ENCODE results near the gene GNRHR.
"Not testable (repeated sequence)": the region's sequence is repeated elsewhere in the genome, so short reads cannot be mapped to it uniquely, and the experiment has no call there.

The GNRHR gene

DNA sequence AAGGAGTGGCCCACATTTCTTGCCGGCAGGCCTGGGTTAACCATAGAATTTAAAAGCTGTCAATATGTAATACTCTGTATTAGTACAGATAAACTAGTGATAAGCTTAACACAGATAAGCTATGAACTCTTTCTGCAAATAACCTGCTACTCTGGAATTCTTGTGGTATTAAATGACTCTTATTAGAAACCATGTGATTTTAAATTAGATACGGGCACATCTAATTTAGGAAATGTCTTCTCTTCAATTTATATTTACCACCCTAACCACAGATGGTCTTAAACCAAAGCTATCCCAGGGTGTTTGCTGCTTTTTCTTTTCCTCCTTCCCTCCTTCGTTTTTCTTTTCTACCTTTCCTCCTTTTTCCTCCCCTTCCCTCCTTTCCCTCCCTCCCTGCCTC is 4.9 kb downstream of the GNRHR start:
- H3K27ac ChIP-seq: no peak overlapping the region
- no peak for TF ChIP-seq ZFX (IDR thresholded peaks at IDR 0.05)
- TF ChIP-seq, protein P1, sequence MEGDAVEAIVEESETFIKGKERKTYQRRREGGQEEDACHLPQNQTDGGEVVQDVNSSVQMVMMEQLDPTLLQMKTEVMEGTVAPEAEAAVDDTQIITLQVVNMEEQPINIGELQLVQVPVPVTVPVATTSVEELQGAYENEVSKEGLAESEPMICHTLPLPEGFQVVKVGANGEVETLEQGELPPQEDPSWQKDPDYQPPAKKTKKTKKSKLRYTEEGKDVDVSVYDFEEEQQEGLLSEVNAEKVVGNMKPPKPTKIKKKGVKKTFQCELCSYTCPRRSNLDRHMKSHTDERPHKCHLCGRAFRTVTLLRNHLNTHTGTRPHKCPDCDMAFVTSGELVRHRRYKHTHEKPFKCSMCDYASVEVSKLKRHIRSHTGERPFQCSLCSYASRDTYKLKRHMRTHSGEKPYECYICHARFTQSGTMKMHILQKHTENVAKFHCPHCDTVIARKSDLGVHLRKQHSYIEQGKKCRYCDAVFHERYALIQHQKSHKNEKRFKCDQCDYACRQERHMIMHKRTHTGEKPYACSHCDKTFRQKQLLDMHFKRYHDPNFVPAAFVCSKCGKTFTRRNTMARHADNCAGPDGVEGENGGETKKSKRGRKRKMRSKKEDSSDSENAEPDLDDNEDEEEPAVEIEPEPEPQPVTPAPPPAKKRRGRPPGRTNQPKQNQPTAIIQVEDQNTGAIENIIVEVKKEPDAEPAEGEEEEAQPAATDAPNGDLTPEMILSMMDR (conservative IDR thresholded peaks at IDR 0.05): no peak

DNA sequence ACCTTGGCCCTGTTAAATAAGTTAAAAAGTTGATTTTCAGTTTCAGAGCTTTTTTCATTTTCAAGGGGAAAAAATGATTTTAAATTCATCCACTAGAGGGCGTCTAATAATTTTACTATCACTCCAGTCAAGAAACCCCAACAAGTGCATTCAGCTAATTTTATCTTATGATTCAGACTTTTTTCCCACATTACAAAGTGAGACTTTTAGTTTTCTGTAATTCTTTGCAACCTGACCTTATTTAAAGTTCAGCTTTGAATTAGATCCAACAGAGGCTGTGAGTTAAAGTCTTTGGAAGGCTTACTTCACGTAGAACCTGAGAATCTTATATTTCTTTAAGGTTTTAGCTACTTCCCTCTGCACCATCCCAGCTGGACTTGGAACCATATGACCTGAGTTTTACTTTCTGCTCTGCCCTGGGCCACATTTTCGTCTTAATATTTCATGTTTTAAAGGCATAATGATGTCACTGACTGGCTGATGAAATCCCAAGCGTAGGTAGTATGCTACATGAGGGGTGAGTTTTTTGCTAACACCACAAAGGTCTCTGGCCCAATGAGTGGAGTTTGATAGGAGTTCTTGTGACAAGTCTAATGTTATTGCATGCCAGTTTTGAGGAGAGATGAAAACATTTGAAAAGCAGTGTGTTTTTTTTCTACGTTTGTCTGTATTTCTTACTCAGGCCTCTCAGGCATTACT is 7.2 kb downstream of the GNRHR start:
- TF ChIP-seq, protein P1 (conservative IDR thresholded peaks at IDR 0.05): peak; percentile 74
- TF ChIP-seq ZFX (IDR thresholded peaks at IDR 0.05): no peak
- no peak overlapping the region for H3K27ac ChIP-seq

DNA sequence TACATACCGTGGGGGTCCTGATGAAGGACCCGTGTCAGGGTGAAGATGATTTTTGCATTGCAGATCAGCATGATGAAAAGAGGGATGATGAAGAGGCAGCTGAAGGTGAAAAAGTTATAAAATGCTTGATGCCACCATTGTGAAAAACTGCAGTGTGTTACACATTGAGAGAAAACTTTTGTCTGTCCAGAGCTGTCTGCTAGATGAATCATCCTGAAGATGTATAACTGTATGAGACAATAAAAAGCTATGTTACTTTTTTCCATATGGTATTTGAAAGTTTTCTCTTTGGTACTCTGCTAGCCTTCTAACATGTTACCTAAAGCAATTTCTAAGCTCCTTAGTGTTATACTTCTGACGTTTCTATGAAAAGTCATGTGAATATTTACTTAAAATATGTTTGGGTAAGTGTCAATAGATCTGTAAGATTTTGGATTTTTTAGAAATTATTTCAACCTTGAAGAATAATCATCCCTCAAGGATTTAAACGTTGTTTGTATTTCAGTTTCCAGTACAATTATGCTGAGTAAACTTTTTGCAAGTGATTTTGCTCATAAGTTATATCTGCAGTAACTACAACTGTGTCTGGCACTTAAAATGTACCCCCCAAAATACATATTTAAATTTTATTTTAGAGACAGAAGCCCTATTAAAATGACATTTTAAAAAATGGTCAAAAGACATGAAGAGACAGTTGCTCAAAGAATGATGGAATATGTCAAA is 9.5 kb downstream of the GNRHR start:
- no peak for TF ChIP-seq ZFX (IDR thresholded peaks at IDR 0.05)
- TF ChIP-seq, protein P1 (conservative IDR thresholded peaks at IDR 0.05): no peak

DNA sequence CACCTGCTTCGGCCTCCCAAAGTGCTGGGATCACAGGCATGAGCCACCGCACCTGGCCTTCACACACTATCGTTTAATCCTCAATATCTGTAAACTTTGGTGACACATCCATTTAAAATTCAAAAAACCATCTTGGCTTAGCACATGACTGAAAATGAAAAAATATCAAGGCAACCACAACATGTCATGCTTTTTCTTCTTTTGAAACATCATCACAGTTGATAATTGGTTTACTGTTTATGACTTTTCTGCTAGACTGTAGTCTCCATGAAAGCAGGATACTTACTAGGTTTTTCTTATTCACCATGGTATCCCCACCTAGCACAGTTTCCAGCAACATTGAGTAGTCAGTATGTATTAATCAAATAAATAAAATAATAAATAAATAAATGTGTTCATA is 11.0 kb downstream of the GNRHR start:
- H3K27ac ChIP-seq: no peak overlapping the region
- no peak for TF ChIP-seq ZFX (IDR thresholded peaks at IDR 0.05)
- TF ChIP-seq, protein P1 (conservative IDR thresholded peaks at IDR 0.05): no peak

More for the DNA sequence above, 9.5 kb downstream of the GNRHR start:
- H3K27ac ChIP-seq: no peak overlapping the region

DNA sequence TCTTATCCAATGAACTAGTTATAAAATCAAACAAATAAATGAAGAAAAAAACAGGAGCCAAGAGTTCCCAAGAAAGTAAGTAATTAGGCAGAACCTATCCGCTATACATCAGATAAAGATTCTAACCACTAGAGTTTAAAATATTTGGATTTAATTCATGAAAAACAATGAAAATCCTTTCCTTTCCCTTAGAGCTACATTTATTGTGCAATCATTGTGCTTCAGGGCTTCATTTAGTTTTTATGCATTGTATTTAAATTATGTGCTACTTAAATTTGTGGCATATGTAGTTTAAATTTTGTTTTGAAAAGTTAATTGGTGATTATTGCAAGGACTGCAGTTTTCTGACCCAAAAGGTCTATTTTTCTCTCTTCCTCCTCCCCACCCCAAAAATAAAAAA is 17.9 kb downstream of the GNRHR start:
- TF ChIP-seq, protein P1 (conservative IDR thresholded peaks at IDR 0.05): no peak
- no peak for TF ChIP-seq ZFX (IDR thresholded peaks at IDR 0.05)
- H3K27ac ChIP-seq: no peak overlapping the region

DNA sequence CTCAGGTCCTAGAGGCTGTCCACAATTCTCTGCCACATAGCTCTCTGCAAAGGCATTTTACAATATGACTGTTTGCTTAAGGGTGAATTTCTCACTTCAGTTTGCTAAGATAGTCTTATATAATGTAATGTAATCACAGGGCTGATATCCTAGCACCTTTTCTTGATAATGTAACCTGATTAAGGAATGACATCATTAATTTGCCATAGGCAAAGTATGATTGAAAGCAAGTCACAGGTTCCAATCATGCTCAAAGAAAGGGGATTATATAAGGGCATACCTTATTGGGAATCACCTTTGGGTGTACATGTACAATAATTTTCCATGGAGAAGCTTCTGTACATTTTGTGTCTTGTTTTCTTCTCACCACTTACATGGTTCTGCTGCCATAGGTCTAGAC is 18.9 kb downstream of the GNRHR start:
- no peak overlapping the region for H3K27ac ChIP-seq
- TF ChIP-seq, protein P1 (conservative IDR thresholded peaks at IDR 0.05): no peak
- TF ChIP-seq ZFX (IDR thresholded peaks at IDR 0.05): no peak

DNA sequence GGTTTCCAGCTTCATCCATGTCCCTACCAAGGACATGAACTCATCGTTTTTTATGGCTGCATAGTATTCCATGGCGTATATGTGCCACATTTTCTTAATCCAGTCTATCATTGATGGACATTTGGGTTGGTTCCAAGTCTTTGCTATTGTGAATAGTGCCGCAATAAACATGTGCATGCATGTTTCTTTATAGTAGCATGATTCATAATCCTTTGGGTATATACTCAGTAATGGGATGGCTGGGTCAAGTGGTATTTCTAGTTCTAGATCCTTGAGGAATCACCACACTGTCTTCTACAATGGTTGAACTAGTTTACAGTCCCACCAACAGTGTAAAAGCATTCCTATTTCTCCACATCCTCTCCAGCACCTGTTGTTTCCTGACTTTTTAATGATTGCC is 23.7 kb downstream of the GNRHR start:
- not testable (repeated sequence) for H3K27ac ChIP-seq

Data from C4-2B (cell line).